PFSK-1 (cell line): ENCODE data around the gene PPP4C.

Source experiments
- FOXP2 ChIP-seq: optimal IDR thresholded peaks from 2 replicates; pipeline ENCODE3; 2011; ENCODE audit warnings: borderline replicate concordance, control low read depth, inconsistent platforms; ENCODE audit not compliant: insufficient read depth; ENCODE audit errors: extremely low read length, extremely low read depth
- POLR2AphosphoS5 ChIP-seq: IDR thresholded peaks from 2 replicates; pipeline ENCODE4 v1.6.1; 2012; ENCODE audit warnings: low read depth, mild to moderate bottlenecking, control low read depth, low read length, moderate library complexity
- SIN3A ChIP-seq: IDR thresholded peaks from 2 replicates; pipeline ENCODE4 v1.6.1; 2012; ENCODE audit warnings: mild to moderate bottlenecking, low read length, moderate library complexity, borderline replicate concordance; ENCODE audit not compliant: insufficient read depth
- TAF1 ChIP-seq: IDR thresholded peaks from 2 replicates; pipeline ENCODE4 v1.6.1; 2012; ENCODE audit warnings: low read length, control low read depth, borderline replicate concordance; ENCODE audit not compliant: insufficient read depth
- TF ChIP-seq, protein P1 (sequence below), 2 experiments: IDR thresholded peaks; 2 replicates each; pipeline versions ENCODE4 v1.6.1 to v1.8.0; 2011 to 2012; ENCODE audit warnings: low read depth in 2 of 2, low read length in 2 of 2, control low read depth in 1 of 2, inconsistent platforms in 1 of 2, mild to moderate bottlenecking in 1 of 2, moderate library complexity in 1 of 2; ENCODE audit not compliant: insufficient read depth in 1 of 2

The PPP4C gene

GRCh38 chr16:30132591-30132990 lies 56.8 kb downstream of the PPP4C start:
- no peak for TF ChIP-seq POLR2AphosphoS5
- no peak for TF ChIP-seq TAF1
- no peak for TF ChIP-seq FOXP2
- TF ChIP-seq, protein P1, sequence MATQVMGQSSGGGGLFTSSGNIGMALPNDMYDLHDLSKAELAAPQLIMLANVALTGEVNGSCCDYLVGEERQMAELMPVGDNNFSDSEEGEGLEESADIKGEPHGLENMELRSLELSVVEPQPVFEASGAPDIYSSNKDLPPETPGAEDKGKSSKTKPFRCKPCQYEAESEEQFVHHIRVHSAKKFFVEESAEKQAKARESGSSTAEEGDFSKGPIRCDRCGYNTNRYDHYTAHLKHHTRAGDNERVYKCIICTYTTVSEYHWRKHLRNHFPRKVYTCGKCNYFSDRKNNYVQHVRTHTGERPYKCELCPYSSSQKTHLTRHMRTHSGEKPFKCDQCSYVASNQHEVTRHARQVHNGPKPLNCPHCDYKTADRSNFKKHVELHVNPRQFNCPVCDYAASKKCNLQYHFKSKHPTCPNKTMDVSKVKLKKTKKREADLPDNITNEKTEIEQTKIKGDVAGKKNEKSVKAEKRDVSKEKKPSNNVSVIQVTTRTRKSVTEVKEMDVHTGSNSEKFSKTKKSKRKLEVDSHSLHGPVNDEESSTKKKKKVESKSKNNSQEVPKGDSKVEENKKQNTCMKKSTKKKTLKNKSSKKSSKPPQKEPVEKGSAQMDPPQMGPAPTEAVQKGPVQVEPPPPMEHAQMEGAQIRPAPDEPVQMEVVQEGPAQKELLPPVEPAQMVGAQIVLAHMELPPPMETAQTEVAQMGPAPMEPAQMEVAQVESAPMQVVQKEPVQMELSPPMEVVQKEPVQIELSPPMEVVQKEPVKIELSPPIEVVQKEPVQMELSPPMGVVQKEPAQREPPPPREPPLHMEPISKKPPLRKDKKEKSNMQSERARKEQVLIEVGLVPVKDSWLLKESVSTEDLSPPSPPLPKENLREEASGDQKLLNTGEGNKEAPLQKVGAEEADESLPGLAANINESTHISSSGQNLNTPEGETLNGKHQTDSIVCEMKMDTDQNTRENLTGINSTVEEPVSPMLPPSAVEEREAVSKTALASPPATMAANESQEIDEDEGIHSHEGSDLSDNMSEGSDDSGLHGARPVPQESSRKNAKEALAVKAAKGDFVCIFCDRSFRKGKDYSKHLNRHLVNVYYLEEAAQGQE (IDR thresholded peaks at IDR 0.05; ENCODE audit: insufficient read depth in 1 of 2, low read depth in 2 of 2, low read length in 2 of 2): no peak
- no peak for TF ChIP-seq SIN3A
